OCI-LY1 (cell line): ENCODE data around the gene FHOD3.

Source experiments
- H2AFZ ChIP-seq: fragments of 200-600 bp; sonication (generic), shearing (Covaris generic); 2 replicates; pipeline ENCODE4 v1.6.0; 2014; ENCODE audit warnings: antibody characterized with exemption, mild to moderate bottlenecking, low read length
- H3F3A ChIP-seq: fragments of 200-600 bp; sonication (generic), shearing (Covaris generic); 2 replicates; pipeline ENCODE4 v1.6.0; 2014; ENCODE audit warnings: mild to moderate bottlenecking, antibody characterized with exemption, low read length, moderate library complexity; ENCODE audit not compliant: insufficient read depth
- H3K27ac ChIP-seq: fragments of 200-600 bp; sonication (generic); 2 replicates; pipeline ENCODE4 v1.5.1; 2014; ENCODE audit warnings: low read length, mixed run types, mild to moderate bottlenecking, low read depth; ENCODE audit not compliant: poor library complexity, severe bottlenecking
- H3K27me3 ChIP-seq: fragments of 200-600 bp; sonication (generic); 2 replicates; pipeline ENCODE4 v1.6.0; 2014; ENCODE audit warnings: antibody characterized with exemption, mild to moderate bottlenecking, low read length, moderate library complexity; ENCODE audit not compliant: insufficient read depth
- H3K36me3 ChIP-seq: fragments of 200-600 bp; sonication (generic); 2 replicates; pipeline ENCODE4 v1.6.1; 2014; ENCODE audit warnings: mild to moderate bottlenecking, antibody characterized with exemption, low read length, moderate library complexity, mixed read lengths; ENCODE audit not compliant: insufficient read depth
- H3K4me1 ChIP-seq: fragments of 200-600 bp; sonication (generic); 2 replicates; pipeline ENCODE4 v1.5.1; 2014; ENCODE audit warnings: mild to moderate bottlenecking, low read length, moderate library complexity; ENCODE audit not compliant: insufficient read depth, severe bottlenecking
- H3K4me2 ChIP-seq: fragments of 200-600 bp; sonication (generic), shearing (Covaris generic); 2 replicates; pipeline ENCODE4 v1.6.1; 2014; ENCODE audit warnings: low read length
- H3K4me3 ChIP-seq: fragments of 200-600 bp; sonication (generic); 2 replicates; pipeline ENCODE4 v1.5.1; 2014; ENCODE audit warnings: low read length, low read depth, mild to moderate bottlenecking, mixed read lengths; ENCODE audit not compliant: poor library complexity, severe bottlenecking
- H3K79me2 ChIP-seq: fragments of 200-600 bp; shearing (Covaris generic); 2 replicates; pipeline ENCODE4 v1.6.1; 2016; ENCODE audit warnings: mixed run types, low read length, mixed read lengths; ENCODE audit not compliant: insufficient read depth
- H3K9ac ChIP-seq: fragments of 200-600 bp; sonication (generic), shearing (Covaris generic); 2 replicates; pipeline ENCODE4 v1.6.1; 2014; ENCODE audit warnings: mild to moderate bottlenecking, low read length, mixed read lengths
- H3K9me2 ChIP-seq: fragments of 200-600 bp; sonication (generic), shearing (Covaris generic); 2 replicates; pipeline ENCODE4 v1.6.1; 2014; ENCODE audit warnings: low read depth, mild to moderate bottlenecking, low read length, mixed read lengths
- H3K9me3 ChIP-seq: fragments of 200-600 bp; shearing (Covaris generic); 2 replicates; pipeline ENCODE4 v1.6.1; 2014; ENCODE audit warnings: low read length, mixed read lengths
- H4K20me1 ChIP-seq: fragments of 200-600 bp; sonication (generic), shearing (Covaris generic); 2 replicates; pipeline ENCODE4 v1.6.0; 2016; ENCODE audit warnings: mild to moderate bottlenecking, low read length; ENCODE audit not compliant: insufficient read depth
- EZH2 ChIP-seq: fragments of 200-600 bp; sonication (generic), shearing (Covaris generic); IDR thresholded peaks from 2 replicates; pipeline ENCODE4 v1.8.0; 2017; ENCODE audit warnings: borderline replicate concordance, mixed run types, mild to moderate bottlenecking, antibody characterized with exemption, low read length, moderate library complexity, mixed read lengths
- TF ChIP-seq, protein P1 (sequence below): fragments of 200-600 bp; sonication (generic), shearing (Covaris generic); IDR thresholded peaks from 2 replicates; pipeline ENCODE4 v1.5.1; 2017; ENCODE audit warnings: mild to moderate bottlenecking, antibody characterized with exemption, low read length, moderate library complexity, mixed read lengths

FHOD3 gene

DNA sequence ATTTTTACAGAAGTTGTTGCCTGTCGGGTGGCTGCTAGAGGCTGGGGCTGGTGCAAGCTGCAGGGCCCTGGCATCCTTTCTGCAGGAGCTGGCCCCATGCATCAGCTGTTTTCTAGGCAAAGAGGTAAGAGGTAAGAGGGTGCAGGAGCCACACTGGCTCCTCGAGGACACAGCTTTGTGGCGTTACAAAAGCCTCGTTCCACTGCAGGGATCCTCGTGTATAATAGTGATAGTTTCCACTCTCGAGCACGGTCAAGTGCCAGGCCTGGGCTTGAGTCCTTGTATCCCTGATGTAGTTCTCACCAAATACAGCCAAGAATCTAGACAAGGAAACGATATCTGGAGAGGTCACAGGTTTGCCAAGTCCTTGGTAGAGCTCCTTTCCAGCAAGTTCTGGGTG, 33.2 kb upstream of the FHOD3 start:
- Histone ChIP-seq H3K4me2 (no peak overlapping the region), H3K9ac (no peak overlapping the region), H3K27me3 (peaks cover 4% of the 10 kb centered on the region; the same call in 1 of the 2 replicates), H3K27ac (no peak overlapping the region), H2AFZ (no peak overlapping the region), H3K4me3 (no peak overlapping the region), H3K9me3 (no peaks in the 10 kb centered on the region), H3K36me3 (no peaks in the 10 kb centered on the region), H4K20me1 (no peaks in the 10 kb centered on the region), H3K9me2 (no peaks in the 10 kb centered on the region), H3K4me1 (no peaks in the 10 kb centered on the region), H3K79me2 (no peaks in the 10 kb centered on the region), H3F3A (no peaks in the 10 kb centered on the region)
- TF ChIP-seq EZH2 = no peak
- TF ChIP-seq, protein P1, sequence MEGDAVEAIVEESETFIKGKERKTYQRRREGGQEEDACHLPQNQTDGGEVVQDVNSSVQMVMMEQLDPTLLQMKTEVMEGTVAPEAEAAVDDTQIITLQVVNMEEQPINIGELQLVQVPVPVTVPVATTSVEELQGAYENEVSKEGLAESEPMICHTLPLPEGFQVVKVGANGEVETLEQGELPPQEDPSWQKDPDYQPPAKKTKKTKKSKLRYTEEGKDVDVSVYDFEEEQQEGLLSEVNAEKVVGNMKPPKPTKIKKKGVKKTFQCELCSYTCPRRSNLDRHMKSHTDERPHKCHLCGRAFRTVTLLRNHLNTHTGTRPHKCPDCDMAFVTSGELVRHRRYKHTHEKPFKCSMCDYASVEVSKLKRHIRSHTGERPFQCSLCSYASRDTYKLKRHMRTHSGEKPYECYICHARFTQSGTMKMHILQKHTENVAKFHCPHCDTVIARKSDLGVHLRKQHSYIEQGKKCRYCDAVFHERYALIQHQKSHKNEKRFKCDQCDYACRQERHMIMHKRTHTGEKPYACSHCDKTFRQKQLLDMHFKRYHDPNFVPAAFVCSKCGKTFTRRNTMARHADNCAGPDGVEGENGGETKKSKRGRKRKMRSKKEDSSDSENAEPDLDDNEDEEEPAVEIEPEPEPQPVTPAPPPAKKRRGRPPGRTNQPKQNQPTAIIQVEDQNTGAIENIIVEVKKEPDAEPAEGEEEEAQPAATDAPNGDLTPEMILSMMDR = no peak

DNA sequence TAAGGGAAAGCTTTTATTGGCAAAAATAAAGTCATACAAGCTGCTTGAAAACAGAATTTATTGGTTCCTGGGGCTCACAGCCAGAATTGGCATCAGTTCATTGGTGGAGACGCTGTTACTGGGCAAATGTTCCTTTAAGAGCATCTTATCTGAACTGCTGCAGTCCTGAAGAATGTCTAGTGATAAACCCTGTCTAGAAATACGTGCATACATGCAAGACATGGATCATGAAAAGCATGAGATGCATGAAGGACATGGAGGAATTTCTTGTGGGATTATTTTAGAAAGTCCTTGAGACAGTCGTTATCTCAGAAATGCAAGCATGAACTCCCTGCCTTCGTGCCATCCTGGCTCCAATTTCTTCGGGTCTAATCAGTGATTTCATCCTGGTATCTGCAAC, 32.5 kb upstream of the FHOD3 start:
- Histone ChIP-seq H3F3A (no peaks in the 10 kb centered on the region), H3K9me2 (no peaks in the 10 kb centered on the region), H3K9me3 (no peaks in the 10 kb centered on the region), H3K27ac (no peak overlapping the region), H3K4me3 (no peak overlapping the region), H3K27me3 (peaks cover 4% of the 10 kb centered on the region; the same call in 1 of the 2 replicates), H2AFZ (no peak overlapping the region), H3K9ac (no peak overlapping the region), H3K79me2 (no peaks in the 10 kb centered on the region), H3K36me3 (no peaks in the 10 kb centered on the region), H3K4me1 (no peaks in the 10 kb centered on the region), H3K4me2 (no peak overlapping the region), H4K20me1 (no peaks in the 10 kb centered on the region)
- no peak for TF ChIP-seq EZH2
- TF ChIP-seq, protein P1 = no peak

DNA sequence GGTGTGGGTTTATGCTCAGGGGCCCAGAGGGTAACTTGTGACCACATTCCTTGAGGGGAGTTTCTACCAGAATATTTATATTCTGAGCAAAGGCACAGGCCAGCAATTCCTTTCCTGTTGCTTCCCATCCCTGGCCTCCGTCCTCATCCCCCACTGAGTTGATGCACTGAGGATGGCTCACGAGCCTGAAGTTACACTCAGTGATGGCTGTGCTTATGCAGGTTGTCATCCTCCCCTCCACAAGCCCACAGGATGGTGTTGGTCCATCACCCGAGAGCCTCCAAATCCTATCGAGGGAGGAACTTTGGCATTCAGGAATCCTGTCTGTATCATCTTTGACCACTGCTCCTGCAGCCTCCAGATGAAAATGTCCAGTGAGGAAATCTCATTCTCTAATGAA, 28.4 kb upstream of the FHOD3 start:
- no peaks in the 10 kb centered on the region for H3K4me1 ChIP-seq
- no peak overlapping the region for H3K9ac ChIP-seq
- no peaks in the 10 kb centered on the region for H3K79me2 ChIP-seq
- TF ChIP-seq, protein P1 = no peak
- no peak for TF ChIP-seq EZH2
- H3K9me2 ChIP-seq = no peaks in the 10 kb centered on the region
- H4K20me1 ChIP-seq = no peaks in the 10 kb centered on the region
- no peaks in the 10 kb centered on the region for H3F3A ChIP-seq
- no peak overlapping the region for H3K4me2 ChIP-seq
- H3K9me3 ChIP-seq = no peaks in the 10 kb centered on the region
- H2AFZ ChIP-seq = no peak overlapping the region
- H3K4me3 ChIP-seq = no peak overlapping the region
- no peak overlapping the region for H3K27ac ChIP-seq
- no peaks in the 10 kb centered on the region; the same call in 1 of the 2 replicates for H3K27me3 ChIP-seq
- no peaks in the 10 kb centered on the region for H3K36me3 ChIP-seq
